Epithelial cell of esophagus (primary cell): Measurements from ENCODE around the gene MYZAP.

Experiments used
- DNase-seq: peaks from one replicate; pipeline ENCODE4 v3.0.0; 2010; ENCODE audit warnings: low read depth
- H3K4me3 ChIP-seq: 2 replicates; pipeline ENCODE4 v1.5.1; 2011; ENCODE audit warnings: mild to moderate bottlenecking, low read length, control low read depth
- TF ChIP-seq, protein P1 (sequence below): IDR thresholded peaks from 2 replicates; pipeline ENCODE4 v1.5.1; 2011; ENCODE audit warnings: low read depth, mild to moderate bottlenecking, low read length, control low read depth, inconsistent platforms; ENCODE audit not compliant: insufficient read depth; ENCODE audit errors: missing control alignments

The MYZAP gene

DNA sequence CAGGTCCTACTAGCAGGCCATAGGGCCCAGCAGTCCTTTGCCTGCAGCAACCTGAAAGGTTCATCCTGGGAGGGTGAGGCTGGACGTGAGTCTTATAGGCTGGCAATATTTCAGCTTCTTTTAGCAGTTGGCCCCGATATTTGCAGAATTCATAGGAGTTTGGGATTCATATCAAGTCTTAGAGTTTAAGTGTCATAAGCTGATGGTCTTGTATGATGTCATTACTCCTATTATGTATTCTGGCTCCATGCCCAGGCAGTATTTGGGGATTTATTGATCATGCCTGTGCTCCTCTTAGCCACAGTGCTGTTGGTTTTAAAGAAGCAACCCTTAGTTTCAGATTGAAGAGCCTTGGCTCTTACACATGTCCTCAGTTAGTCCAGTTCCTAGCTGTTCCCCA, 73.5 kb downstream of the MYZAP start:
- TF ChIP-seq, protein P1, sequence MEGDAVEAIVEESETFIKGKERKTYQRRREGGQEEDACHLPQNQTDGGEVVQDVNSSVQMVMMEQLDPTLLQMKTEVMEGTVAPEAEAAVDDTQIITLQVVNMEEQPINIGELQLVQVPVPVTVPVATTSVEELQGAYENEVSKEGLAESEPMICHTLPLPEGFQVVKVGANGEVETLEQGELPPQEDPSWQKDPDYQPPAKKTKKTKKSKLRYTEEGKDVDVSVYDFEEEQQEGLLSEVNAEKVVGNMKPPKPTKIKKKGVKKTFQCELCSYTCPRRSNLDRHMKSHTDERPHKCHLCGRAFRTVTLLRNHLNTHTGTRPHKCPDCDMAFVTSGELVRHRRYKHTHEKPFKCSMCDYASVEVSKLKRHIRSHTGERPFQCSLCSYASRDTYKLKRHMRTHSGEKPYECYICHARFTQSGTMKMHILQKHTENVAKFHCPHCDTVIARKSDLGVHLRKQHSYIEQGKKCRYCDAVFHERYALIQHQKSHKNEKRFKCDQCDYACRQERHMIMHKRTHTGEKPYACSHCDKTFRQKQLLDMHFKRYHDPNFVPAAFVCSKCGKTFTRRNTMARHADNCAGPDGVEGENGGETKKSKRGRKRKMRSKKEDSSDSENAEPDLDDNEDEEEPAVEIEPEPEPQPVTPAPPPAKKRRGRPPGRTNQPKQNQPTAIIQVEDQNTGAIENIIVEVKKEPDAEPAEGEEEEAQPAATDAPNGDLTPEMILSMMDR = no peak
- no peak for DNase-seq

GRCh38 chr15:57665939-57666338, 74.2 kb downstream of the MYZAP start:
- TF ChIP-seq, protein P1 = no peak
- DNase-seq = no peak
- H3K4me3 ChIP-seq = no peak overlapping the region

More for the DNA sequence above, 73.5 kb downstream of the MYZAP start:
- H3K4me3 ChIP-seq = no peak overlapping the region

- TF ChIP-seq, protein P1 = peak; percentile 63
- DNase-seq = peak; percentile 53
- H3K4me3 ChIP-seq = no peak overlapping the region
These were observed 75.6 kb downstream of the MYZAP start for GRCh38 chr15:57667171-57667849.

- TF ChIP-seq, protein P1 = no peak
- no peak for DNase-seq
- H3K4me3 ChIP-seq = no peak overlapping the region
These were observed 76.3 kb downstream of the MYZAP start for GRCh38 chr15:57668016-57668415.

DNA sequence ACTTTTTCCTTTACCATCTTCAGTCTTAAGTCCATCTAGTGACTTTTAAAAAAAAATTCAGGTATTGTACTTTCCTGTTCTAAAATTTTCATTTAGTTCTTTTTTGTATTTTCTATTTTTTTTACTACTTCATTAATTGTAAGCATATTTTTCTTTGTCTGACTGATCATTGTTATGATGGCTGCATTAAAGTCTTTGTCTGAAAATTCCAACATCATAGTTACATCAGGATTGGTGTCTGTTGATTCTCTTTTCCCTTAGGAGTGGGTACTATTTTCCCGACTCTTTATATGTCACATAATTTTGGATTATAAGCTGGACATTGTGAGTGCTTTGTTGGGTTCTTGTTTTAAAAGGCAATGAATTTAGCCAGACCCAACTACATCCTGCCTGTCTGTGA, 79.9 kb downstream of the MYZAP start:
- H3K4me3 ChIP-seq = no peak overlapping the region
- DNase-seq = no peak
- TF ChIP-seq, protein P1 = no peak

DNA sequence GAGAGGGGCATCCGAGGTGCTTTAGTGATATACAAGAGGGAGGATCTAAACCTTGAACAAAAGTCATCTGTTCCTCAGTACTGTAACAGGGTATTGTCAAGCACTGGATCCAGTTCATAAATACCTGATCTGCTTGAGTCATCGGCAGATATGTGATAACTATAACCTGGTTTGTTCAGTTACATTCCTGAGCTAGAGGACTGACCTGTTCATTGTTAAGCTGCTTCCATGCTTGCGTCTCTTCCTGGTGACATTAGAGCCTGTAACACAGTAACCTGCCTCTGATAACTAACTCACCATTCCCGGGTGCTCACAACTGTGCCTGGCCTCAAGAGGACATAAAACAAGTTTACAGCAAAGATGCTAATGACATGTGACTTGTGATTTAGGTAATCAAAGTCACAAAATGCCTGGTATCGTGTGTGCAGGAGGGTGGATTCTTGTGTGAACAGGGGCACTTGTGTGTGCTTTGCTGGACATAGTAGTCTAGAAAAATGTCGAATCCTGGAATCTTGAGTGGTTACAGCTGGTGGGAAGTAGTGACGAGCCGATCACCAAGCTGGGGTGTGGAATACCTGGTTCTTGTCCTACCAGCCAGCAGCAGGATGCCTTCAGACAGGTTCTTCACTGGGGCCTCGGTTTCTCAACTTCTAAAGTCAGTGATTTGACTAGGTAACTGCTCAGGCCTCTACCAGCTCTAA, 83.9 kb downstream of the MYZAP start:
- TF ChIP-seq, protein P1 = no peak
- DNase-seq = peak; percentile 78
- H3K4me3 ChIP-seq = no peak overlapping the region
